PC-3 (cell line): ENCODE measurements around the gene RPS4Y1. TPM values are rescaled to one million over a fixed set of nuclear protein-coding genes. Genes with fewer than 3 reads are reported as not detected.

Source experiments
- total RNA-seq: library from RNA; depleted of rRNA; stranded (reverse); fragments of >200 nt; gene quantifications from 2 replicates; pipeline ENCODE4 v1.2.3, GENCODE V29; 2014; rRNA removed

RPS4Y1 gene
- total RNA-seq, 1 experiment from 2014 or later = not detected

Other genes with a start within 250 kb of the RPS4Y1 start
- not detected in 2 replicates for gene SRY, start 53.9 kb upstream of the RPS4Y1 start, total RNA-seq
- not detected in 2 replicates for gene ZFY, start 93.8 kb downstream of the RPS4Y1 start, total RNA-seq